Loucy (cell line): ENCODE measurements around the gene ZNF804A.

Source experiments
- EZH2phosphoT487 ChIP-seq: fragments of 200-600 bp; IDR thresholded peaks from 2 replicates; pipeline ENCODE4 v1.6.1; 2018; ENCODE audit warnings: antibody characterized with exemption, mild to moderate bottlenecking, moderate library complexity, borderline replicate concordance
- TF ChIP-seq, protein P1 (sequence below): fragments of 200-600 bp; sonication (generic); conservative IDR thresholded peaks from 2 replicates; pipeline ENCODE4 v1.5.1; 2014; ENCODE audit warnings: mild to moderate bottlenecking, antibody characterized with exemption, low read length

DNA sequence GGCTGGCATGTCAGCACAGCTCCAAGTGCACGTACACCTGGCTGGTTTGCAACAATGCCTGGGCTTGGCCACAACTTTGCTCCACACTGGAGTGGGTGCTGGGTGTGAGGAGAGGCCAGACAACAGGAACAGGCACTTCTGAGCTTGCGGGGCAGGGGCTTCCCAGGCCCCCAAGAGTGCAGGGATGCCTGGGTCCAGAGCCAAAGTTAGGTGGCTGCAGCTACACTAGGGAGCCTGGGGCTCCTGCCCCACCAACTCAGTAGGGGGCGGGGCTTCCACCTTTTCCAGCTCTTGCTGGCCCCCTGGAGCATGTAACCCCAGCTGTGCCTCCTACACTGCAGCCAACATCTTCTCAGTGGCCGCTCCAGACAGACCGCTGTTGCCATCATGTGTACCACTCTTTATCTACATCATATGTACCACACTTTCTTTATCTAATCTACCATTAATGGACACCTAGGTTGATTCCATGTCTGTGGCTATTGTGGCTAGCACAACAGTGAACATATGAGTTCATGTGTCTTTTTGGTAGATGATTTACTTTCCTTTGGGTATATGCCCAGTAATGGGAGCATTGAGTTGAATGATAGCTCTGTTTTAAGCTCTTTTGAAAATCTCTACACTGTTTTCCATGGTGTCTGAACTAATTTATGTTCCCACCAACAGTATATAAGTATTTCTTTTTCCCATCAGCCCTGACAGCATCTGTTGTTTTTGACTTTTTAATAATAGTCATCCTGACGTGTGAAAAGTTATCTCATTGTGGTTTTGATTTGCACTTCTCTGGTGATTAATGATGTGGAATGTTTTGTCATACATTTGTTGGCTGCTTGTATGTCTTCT, 87.9 kb downstream of the ZNF804A start:
- TF ChIP-seq, protein P1, sequence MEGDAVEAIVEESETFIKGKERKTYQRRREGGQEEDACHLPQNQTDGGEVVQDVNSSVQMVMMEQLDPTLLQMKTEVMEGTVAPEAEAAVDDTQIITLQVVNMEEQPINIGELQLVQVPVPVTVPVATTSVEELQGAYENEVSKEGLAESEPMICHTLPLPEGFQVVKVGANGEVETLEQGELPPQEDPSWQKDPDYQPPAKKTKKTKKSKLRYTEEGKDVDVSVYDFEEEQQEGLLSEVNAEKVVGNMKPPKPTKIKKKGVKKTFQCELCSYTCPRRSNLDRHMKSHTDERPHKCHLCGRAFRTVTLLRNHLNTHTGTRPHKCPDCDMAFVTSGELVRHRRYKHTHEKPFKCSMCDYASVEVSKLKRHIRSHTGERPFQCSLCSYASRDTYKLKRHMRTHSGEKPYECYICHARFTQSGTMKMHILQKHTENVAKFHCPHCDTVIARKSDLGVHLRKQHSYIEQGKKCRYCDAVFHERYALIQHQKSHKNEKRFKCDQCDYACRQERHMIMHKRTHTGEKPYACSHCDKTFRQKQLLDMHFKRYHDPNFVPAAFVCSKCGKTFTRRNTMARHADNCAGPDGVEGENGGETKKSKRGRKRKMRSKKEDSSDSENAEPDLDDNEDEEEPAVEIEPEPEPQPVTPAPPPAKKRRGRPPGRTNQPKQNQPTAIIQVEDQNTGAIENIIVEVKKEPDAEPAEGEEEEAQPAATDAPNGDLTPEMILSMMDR: no peak
- TF ChIP-seq EZH2phosphoT487: no peak
